ENCODE results near the gene CARMIL3. TPM values are rescaled to one million over a fixed set of nuclear protein-coding genes. Genes with fewer than 3 reads are reported as not detected.

CARMIL3 gene
- total and polyA plus RNA-seq, 2 of the 8 experiments (the other 6 are each of a cell fraction or from before 2014, with no cell fraction given) = 6.0 to 9.0 TPM

- WGBS, 2 experiments (ENCODE audit: extremely low coverage in 1 of 2, insufficient coverage in 1 of 2, insufficient read length in 1 of 2, insufficient replicate concordance in 2 of 2, low coverage in 1 of 2, low lambda C conversion rate in 2 of 2, missing lambda C conversion rate in 1 of 2) = 75% methylated on average over 19 of the region's 20 CpGs; no CpG with 5 or more reads in 1 of the 2 experiments
- no peaks in the 10 kb centered on the region for H3K79me2 ChIP-seq (ENCODE audit: control insufficient read depth in 1 of 2, insufficient read depth in 2 of 2, low read length in 2 of 2)
- FAIRE-seq (no peak), DNase-seq (ENCODE audit: low read depth in 1 of 2, low spot score in 2 of 2) (no peak)
- ChIA-PET CTCF (ENCODE audit: partially characterized antibody) (interaction anchor here (0.6 to 9.6 kb wide), 10 partner anchors 10 to 336 kb away, joined by 3 to 234 read pairs (median 4); partner anchors contain the start of gene PCK2), POLR2A (ENCODE audit: partially characterized antibody) (interaction anchor here (0.6 to 8.0 kb wide), 13 partner anchors 8 to 474 kb away, joined by 3 to 57 read pairs (median 4); partner anchors contain the start of genes DCAF11, EMC9, JPH4 and NRL)
- no peaks in the 10 kb centered on the region; a peak in 1 of 7 replicates for H3K27me3 ChIP-seq (replicated peaks in 1 of 4; ENCODE audit: control insufficient read depth in 3 of 4, extremely low read depth in 1 of 4, insufficient read depth in 3 of 4, low read length in 3 of 4)
- no peak overlapping the region; the same call in 1 of the 2 replicates for H2AK5ac ChIP-seq (ENCODE audit: low read depth, low read length)
- peak overlapping the region; percentile 89 to 99 for H3K4me2 ChIP-seq (ENCODE audit: insufficient read depth in 1 of 2, low read depth in 2 of 2, low read length in 2 of 2)
- H2BK120ac ChIP-seq (replicated peaks; ENCODE audit: low read depth, low read length) = no peak overlapping the region
- no peak overlapping the region; the same call in 1 of the 2 replicates for H3K18ac ChIP-seq (ENCODE audit: extremely low read depth, low read length)
- H3K14ac ChIP-seq (ENCODE audit: insufficient read length) = no peak overlapping the region
- no peak overlapping the region for H2BK12ac ChIP-seq (ENCODE audit: low read depth, low read length)
- peaks cover 2% of the 10 kb centered on the region in 2 experiments for H4K20me1 ChIP-seq (replicated peaks in 1 of 2; ENCODE audit: control insufficient read depth in 1 of 2, insufficient read depth in 2 of 2, low read length in 2 of 2)
- peaks cover 0 to 10% (median 5%) of the 10 kb centered on the region in 4 experiments; a peak in 5 of 7 replicates for H3K4me1 ChIP-seq (replicated peaks in 1 of 4; ENCODE audit: control insufficient read depth in 3 of 4, insufficient read depth in 4 of 4, low read length in 3 of 4)
- H3K9ac ChIP-seq (replicated peaks in 1 of 4; ENCODE audit: extremely low read depth in 1 of 4, low read depth in 3 of 4, low read length in 3 of 4) = no peak overlapping the region
- H3K4me3 ChIP-seq (ENCODE audit: extremely low read depth in 1 of 4, insufficient read depth in 2 of 4, low read depth in 3 of 4, low read length in 4 of 4) = peak overlapping the region in 3 of 4 experiments; percentile 56 to 82 (median 79); a peak in 5 of 8 replicates
- no peak overlapping the region for H2AFZ ChIP-seq (ENCODE audit: low read length)
- H4K8ac ChIP-seq (ENCODE audit: extremely low read depth, insufficient read depth, low read length) = peak overlapping the region; percentile 51; the same call in 1 of the 2 replicates
- no peak overlapping the region for H2BK15ac ChIP-seq (ENCODE audit: low read length)
- H2BK20ac ChIP-seq (ENCODE audit: low read length) = no peak overlapping the region
- H3K27ac ChIP-seq (ENCODE audit: low read depth, low read length) = no peak overlapping the region
- H4K91ac ChIP-seq (replicated peaks; ENCODE audit: insufficient read length, low read length) = peak overlapping the region; percentile 29
- peak overlapping the region; percentile 73 for H3K4ac ChIP-seq (replicated peaks; ENCODE audit: insufficient read length, low read depth, low read length)
- no peaks in the 10 kb centered on the region for H3K9me3 ChIP-seq (ENCODE audit: insufficient read depth in 2 of 2, low read depth in 1 of 2, low read length in 1 of 2)
- H4K5ac ChIP-seq (ENCODE audit: insufficient read length, low read depth, low read length) = peak overlapping the region; percentile 81
- H3K56ac ChIP-seq (replicated peaks; ENCODE audit: insufficient read length, low read depth, low read length) = no peak overlapping the region
- peaks cover 9% of the 10 kb centered on the region for H3K23me2 ChIP-seq (ENCODE audit: low read depth, low read length)
- no peak overlapping the region for H3K23ac ChIP-seq (ENCODE audit: insufficient read length)
- H2BK5ac ChIP-seq (ENCODE audit: low read depth, low read length) = no peak overlapping the region; the same call in 1 of the 2 replicates
- no peaks in the 10 kb centered on the region; a peak in 1 of 8 replicates for H3K36me3 ChIP-seq (ENCODE audit: control insufficient read depth in 2 of 4, insufficient read depth in 4 of 4, low read length in 3 of 4)
- no peaks in the 10 kb centered on the region for H3K79me1 ChIP-seq (ENCODE audit: low read depth, low read length)
- TF ChIP-seq FOSL1 (IDR thresholded peaks at IDR 0.05; ENCODE audit: insufficient read depth, low read depth, low read length) (no peak), KDM1A (IDR thresholded peaks at IDR 0.05; ENCODE audit: borderline replicate concordance, low read length) (no peak), ATF2 (IDR thresholded peaks at IDR 0.05; ENCODE audit: low read length) (no peak), GTF2F1 (IDR thresholded peaks at IDR 0.05; ENCODE audit: borderline replicate concordance, low read depth, low read length) (no peak), RAD21 (IDR thresholded peaks at IDR 0.05 in 1 of 2, conservative IDR thresholded peaks at IDR 0.05 in 1 of 2; ENCODE audit: low read depth in 2 of 2, low read length in 2 of 2) (no peak), YY1 (IDR thresholded peaks at IDR 0.05; ENCODE audit: low read depth, low read length) (no peak), RNF2 (IDR thresholded peaks at IDR 0.05; ENCODE audit: borderline replicate concordance, low read depth, low read length, missing control alignments, poor library complexity, severe bottlenecking) (no peak), HDAC6 (IDR thresholded peaks at IDR 0.05; ENCODE audit: low read depth, low read length) (no peak)
These were observed 1.1 kb downstream of the CARMIL3 start for GRCh38 chr14:24052656-24053547.

All from H1 (cell line).